Osteoblast (primary cell): ENCODE results near the gene KLK14. TPM values are rescaled to one million over a fixed set of nuclear protein-coding genes. Genes with fewer than 3 reads are reported as not detected.

Source experiments
- DNase-seq: peaks from one replicate; pipeline ENCODE4 v3.0.0; 2011; ENCODE audit warnings: low spot score, mixed read lengths; ENCODE audit not compliant: insufficient read length; ENCODE audit errors: missing footprints
- H2AFZ ChIP-seq: 2 replicates; pipeline ENCODE4 v1.6.0; 2011; ENCODE audit warnings: mild to moderate bottlenecking, low read length
- H3K27ac ChIP-seq: 2 replicates; pipeline ENCODE4 v1.5.1; 2011; ENCODE audit warnings: mild to moderate bottlenecking, low read depth, low read length, moderate library complexity
- H3K27me3 ChIP-seq: 2 replicates; pipeline ENCODE4 v1.6.0; 2012; ENCODE audit warnings: mild to moderate bottlenecking, control low read depth, inconsistent platforms, low read length, moderate library complexity; ENCODE audit not compliant: insufficient read depth
- H3K36me3 ChIP-seq: 2 replicates; pipeline ENCODE4 v1.5.1; 2011; ENCODE audit warnings: mild to moderate bottlenecking, low read length, control low read depth, moderate library complexity; ENCODE audit not compliant: insufficient read depth
- H3K4me1 ChIP-seq: 2 replicates; pipeline ENCODE4 v1.5.1; 2011; ENCODE audit warnings: mild to moderate bottlenecking, low read length, control low read depth, moderate library complexity; ENCODE audit not compliant: insufficient read depth
- H3K4me2 ChIP-seq: 2 replicates; pipeline ENCODE4 v1.6.0; 2011; ENCODE audit warnings: mild to moderate bottlenecking, low read length; ENCODE audit not compliant: insufficient read depth
- H3K4me3 ChIP-seq: fragments of 200-600 bp; sonication (generic); 3 replicates; pipeline ENCODE4 v1.5.1; 2012; ENCODE audit warnings: mild to moderate bottlenecking, low read length, inconsistent platforms; ENCODE audit not compliant: insufficient read depth
- H3K79me2 ChIP-seq: 2 replicates; pipeline ENCODE4 v1.6.0; 2012; ENCODE audit warnings: mild to moderate bottlenecking, low read length, control low read depth, inconsistent platforms; ENCODE audit not compliant: insufficient read depth
- H3K9me3 ChIP-seq: 2 replicates; pipeline ENCODE4 v1.5.1; 2011; ENCODE audit warnings: low read depth, low read length, control low read depth
- H4K20me1 ChIP-seq: 2 replicates; pipeline ENCODE4 v1.6.0; 2012; ENCODE audit warnings: mild to moderate bottlenecking, low read length, control low read depth; ENCODE audit not compliant: insufficient read depth
- CTCF ChIP-seq: IDR thresholded peaks from 2 replicates; pipeline ENCODE4 v1.5.1; 2011; ENCODE audit warnings: mild to moderate bottlenecking, low read depth, low read length, moderate library complexity; ENCODE audit errors: extremely low read depth
- total RNA-seq: library from RNA; depleted of rRNA; stranded (reverse); fragments of >200 nt; gene quantifications from 2 replicates; pipeline ENCODE4 v1.2.3, GENCODE V29; 2012

Gene KLK14
- total RNA-seq, 1 donor = not detected

- H3K4me3 ChIP-seq = no peak overlapping the region
- peaks cover 21% of the 10 kb centered on the region for H4K20me1 ChIP-seq
- H3K4me1 ChIP-seq = no peaks in the 10 kb centered on the region
- no peak overlapping the region for H3K4me2 ChIP-seq
- DNase-seq = peak; percentile 75
- H2AFZ ChIP-seq = no peak overlapping the region
- H3K27ac ChIP-seq = no peak overlapping the region
- no peaks in the 10 kb centered on the region for H3K36me3 ChIP-seq
- no peaks in the 10 kb centered on the region for H3K27me3 ChIP-seq
- no peak for TF ChIP-seq CTCF
- no peaks in the 10 kb centered on the region for H3K9me3 ChIP-seq
- no peaks in the 10 kb centered on the region for H3K79me2 ChIP-seq
Measured at GRCh38 chr19:51091895-51092873, 9.5 kb upstream of the KLK14 start.

- DNase-seq = peak; percentile 79
- Histone ChIP-seq H3K79me2 (no peaks in the 10 kb centered on the region), H3K27me3 (no peaks in the 10 kb centered on the region), H3K36me3 (no peaks in the 10 kb centered on the region), H3K4me1 (no peaks in the 10 kb centered on the region), H4K20me1 (peaks cover 14% of the 10 kb centered on the region), H3K9me3 (no peaks in the 10 kb centered on the region), H3K27ac (no peak overlapping the region), H3K4me3 (no peak overlapping the region), H2AFZ (no peak overlapping the region), H3K4me2 (no peak overlapping the region)
- TF ChIP-seq CTCF = no peak
Measured at GRCh38 chr19:51091126-51091525, 8.4 kb upstream of the KLK14 start.

GRCh38 chr19:51090471-51090870 lies 7.8 kb upstream of the KLK14 start:
- no peaks in the 10 kb centered on the region for H3K36me3 ChIP-seq
- H3K27ac ChIP-seq = no peak overlapping the region
- H3K4me3 ChIP-seq = no peak overlapping the region
- TF ChIP-seq CTCF = no peak
- peak; percentile 62 for DNase-seq
- H3K79me2 ChIP-seq = no peaks in the 10 kb centered on the region
- H2AFZ ChIP-seq = no peak overlapping the region
- H4K20me1 ChIP-seq = peaks cover 11% of the 10 kb centered on the region
- no peaks in the 10 kb centered on the region for H3K9me3 ChIP-seq
- H3K4me1 ChIP-seq = no peaks in the 10 kb centered on the region
- H3K4me2 ChIP-seq = no peak overlapping the region
- no peaks in the 10 kb centered on the region for H3K27me3 ChIP-seq

GRCh38 chr19:51089786-51090185 lies 7.1 kb upstream of the KLK14 start:
- H4K20me1 ChIP-seq = peaks cover 11% of the 10 kb centered on the region
- no peaks in the 10 kb centered on the region for H3K36me3 ChIP-seq
- no peaks in the 10 kb centered on the region for H3K4me1 ChIP-seq
- no peaks in the 10 kb centered on the region for H3K27me3 ChIP-seq
- H3K4me3 ChIP-seq = no peak overlapping the region
- H3K4me2 ChIP-seq = no peak overlapping the region
- no peaks in the 10 kb centered on the region for H3K9me3 ChIP-seq
- no peaks in the 10 kb centered on the region for H3K79me2 ChIP-seq
- no peak for TF ChIP-seq CTCF
- DNase-seq = peak; percentile 74
- H3K27ac ChIP-seq = no peak overlapping the region
- no peak overlapping the region for H2AFZ ChIP-seq
